Measurements from ENCODE around the gene SYT1.

SYT1 gene

DNA sequence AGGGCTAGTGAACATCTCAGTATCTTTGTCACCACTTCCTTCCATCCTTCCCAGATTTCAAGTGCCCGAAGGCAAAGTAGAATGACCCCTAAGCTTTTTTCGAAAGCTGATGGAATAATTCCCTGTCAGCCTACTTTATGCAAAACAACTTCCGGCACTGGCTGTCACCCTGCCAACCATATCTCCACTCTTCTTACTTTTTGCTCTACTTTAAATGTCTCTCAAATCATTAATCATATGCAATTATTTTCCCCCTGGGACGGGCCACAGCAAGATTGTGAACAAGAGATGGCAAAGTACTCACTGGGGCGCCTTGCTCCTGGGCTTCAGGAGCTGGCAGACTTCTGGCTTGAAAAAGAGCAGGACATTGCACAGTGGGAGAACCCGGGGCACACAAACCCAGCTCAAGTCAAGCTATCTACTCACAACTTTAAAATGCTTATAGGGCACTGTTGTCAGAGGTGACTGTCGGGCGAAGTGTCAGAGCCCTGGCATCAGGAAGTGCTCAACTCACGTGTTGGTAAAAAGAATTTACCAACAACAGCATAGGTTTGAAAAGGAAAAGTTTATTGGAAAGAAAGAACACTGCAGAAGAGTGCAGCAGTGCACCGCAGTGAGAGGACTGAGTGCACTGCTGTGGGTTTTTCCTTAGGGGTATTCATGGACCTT is 452.7 kb downstream of the SYT1 start:
- H3K4me3 ChIP-seq (replicated peaks; ENCODE audit: insufficient read depth, low read length): no peak overlapping the region
- no peak overlapping the region for H3K27ac ChIP-seq (replicated peaks)
- DNase-seq (ENCODE audit: low read depth in 1 of 2, low spot score in 1 of 2): no peak
- H3K27me3 ChIP-seq (ENCODE audit: insufficient read depth, poor library complexity, severe bottlenecking): no peaks in the 10 kb centered on the region
- no peak for TF ChIP-seq GABPA (IDR thresholded peaks at IDR 0.05; ENCODE audit: low read depth)
- no peak for TF ChIP-seq SPI1 (IDR thresholded peaks at IDR 0.05; ENCODE audit: borderline replicate concordance, low read depth)
- TF ChIP-seq, protein P1, sequence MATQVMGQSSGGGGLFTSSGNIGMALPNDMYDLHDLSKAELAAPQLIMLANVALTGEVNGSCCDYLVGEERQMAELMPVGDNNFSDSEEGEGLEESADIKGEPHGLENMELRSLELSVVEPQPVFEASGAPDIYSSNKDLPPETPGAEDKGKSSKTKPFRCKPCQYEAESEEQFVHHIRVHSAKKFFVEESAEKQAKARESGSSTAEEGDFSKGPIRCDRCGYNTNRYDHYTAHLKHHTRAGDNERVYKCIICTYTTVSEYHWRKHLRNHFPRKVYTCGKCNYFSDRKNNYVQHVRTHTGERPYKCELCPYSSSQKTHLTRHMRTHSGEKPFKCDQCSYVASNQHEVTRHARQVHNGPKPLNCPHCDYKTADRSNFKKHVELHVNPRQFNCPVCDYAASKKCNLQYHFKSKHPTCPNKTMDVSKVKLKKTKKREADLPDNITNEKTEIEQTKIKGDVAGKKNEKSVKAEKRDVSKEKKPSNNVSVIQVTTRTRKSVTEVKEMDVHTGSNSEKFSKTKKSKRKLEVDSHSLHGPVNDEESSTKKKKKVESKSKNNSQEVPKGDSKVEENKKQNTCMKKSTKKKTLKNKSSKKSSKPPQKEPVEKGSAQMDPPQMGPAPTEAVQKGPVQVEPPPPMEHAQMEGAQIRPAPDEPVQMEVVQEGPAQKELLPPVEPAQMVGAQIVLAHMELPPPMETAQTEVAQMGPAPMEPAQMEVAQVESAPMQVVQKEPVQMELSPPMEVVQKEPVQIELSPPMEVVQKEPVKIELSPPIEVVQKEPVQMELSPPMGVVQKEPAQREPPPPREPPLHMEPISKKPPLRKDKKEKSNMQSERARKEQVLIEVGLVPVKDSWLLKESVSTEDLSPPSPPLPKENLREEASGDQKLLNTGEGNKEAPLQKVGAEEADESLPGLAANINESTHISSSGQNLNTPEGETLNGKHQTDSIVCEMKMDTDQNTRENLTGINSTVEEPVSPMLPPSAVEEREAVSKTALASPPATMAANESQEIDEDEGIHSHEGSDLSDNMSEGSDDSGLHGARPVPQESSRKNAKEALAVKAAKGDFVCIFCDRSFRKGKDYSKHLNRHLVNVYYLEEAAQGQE (IDR thresholded peaks at IDR 0.05; ENCODE audit: insufficient replicate concordance, low read depth): no peak
- TF ChIP-seq, protein P2, sequence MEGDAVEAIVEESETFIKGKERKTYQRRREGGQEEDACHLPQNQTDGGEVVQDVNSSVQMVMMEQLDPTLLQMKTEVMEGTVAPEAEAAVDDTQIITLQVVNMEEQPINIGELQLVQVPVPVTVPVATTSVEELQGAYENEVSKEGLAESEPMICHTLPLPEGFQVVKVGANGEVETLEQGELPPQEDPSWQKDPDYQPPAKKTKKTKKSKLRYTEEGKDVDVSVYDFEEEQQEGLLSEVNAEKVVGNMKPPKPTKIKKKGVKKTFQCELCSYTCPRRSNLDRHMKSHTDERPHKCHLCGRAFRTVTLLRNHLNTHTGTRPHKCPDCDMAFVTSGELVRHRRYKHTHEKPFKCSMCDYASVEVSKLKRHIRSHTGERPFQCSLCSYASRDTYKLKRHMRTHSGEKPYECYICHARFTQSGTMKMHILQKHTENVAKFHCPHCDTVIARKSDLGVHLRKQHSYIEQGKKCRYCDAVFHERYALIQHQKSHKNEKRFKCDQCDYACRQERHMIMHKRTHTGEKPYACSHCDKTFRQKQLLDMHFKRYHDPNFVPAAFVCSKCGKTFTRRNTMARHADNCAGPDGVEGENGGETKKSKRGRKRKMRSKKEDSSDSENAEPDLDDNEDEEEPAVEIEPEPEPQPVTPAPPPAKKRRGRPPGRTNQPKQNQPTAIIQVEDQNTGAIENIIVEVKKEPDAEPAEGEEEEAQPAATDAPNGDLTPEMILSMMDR (IDR thresholded peaks at IDR 0.05; ENCODE audit: insufficient read depth, low read length): no peak
- TF ChIP-seq POLR2AphosphoS5 (IDR thresholded peaks at IDR 0.05; ENCODE audit: low read depth): no peak

DNA sequence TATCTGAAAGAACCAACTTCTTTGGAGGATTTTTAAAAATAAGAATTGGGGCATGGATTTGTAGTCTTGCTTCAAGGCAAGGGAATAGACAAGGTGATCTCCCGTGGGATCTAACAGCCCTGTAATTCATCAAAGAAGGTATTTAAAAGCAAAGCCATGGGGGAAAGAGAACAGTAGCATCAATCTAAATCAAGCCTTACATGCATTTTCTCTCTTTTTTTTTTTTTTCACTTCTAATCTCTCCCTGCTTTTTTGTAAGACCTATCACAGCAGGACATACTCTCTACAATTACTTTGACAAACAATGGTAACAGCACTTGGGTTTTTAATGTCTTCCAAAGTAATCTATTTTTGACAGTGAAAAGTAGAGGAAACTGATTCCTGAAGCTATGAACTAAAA is 458.3 kb downstream of the SYT1 start:
- no peak for DNase-seq (ENCODE audit: low read depth in 1 of 2, low spot score in 1 of 2)
- H3K27ac ChIP-seq (replicated peaks): no peak overlapping the region
- H3K4me3 ChIP-seq (replicated peaks; ENCODE audit: insufficient read depth, low read length): no peak overlapping the region
- no peaks in the 10 kb centered on the region for H3K27me3 ChIP-seq (ENCODE audit: insufficient read depth, poor library complexity, severe bottlenecking)
- no peak for TF ChIP-seq POLR2AphosphoS5 (IDR thresholded peaks at IDR 0.05; ENCODE audit: low read depth)
- no peak for TF ChIP-seq GABPA (IDR thresholded peaks at IDR 0.05; ENCODE audit: low read depth)
- no peak for TF ChIP-seq SPI1 (IDR thresholded peaks at IDR 0.05; ENCODE audit: borderline replicate concordance, low read depth)
- TF ChIP-seq, protein P1 (IDR thresholded peaks at IDR 0.05; ENCODE audit: insufficient replicate concordance, low read depth): no peak
- TF ChIP-seq, protein P2 (IDR thresholded peaks at IDR 0.05; ENCODE audit: insufficient read depth, low read length): no peak

DNA sequence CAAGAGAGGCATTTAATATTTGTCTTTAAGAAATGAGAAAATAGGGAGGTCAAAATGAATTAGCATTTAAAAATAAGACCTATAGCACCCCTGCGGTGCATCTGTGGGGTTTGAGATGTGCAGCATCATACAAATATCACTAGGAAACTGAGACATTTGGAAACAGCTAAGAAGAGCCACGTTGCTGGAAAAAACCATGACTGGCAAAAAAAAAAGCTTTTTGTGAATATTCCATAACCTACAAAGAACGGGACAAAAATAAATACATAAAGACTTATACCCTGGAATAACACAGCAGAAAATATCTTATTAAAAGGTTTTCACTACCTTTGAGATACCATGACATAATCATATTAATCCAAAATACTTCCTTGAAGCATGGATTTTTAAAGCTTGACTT is 460.0 kb downstream of the SYT1 start:
- Histone ChIP-seq H3K27me3 (ENCODE audit: insufficient read depth, poor library complexity, severe bottlenecking) (no peaks in the 10 kb centered on the region), H3K27ac (replicated peaks) (no peak overlapping the region), H3K4me3 (replicated peaks; ENCODE audit: insufficient read depth, low read length) (no peak overlapping the region)
- TF ChIP-seq GABPA (IDR thresholded peaks at IDR 0.05; ENCODE audit: low read depth) (no peak), SPI1 (IDR thresholded peaks at IDR 0.05; ENCODE audit: borderline replicate concordance, low read depth) (no peak), POLR2AphosphoS5 (IDR thresholded peaks at IDR 0.05; ENCODE audit: low read depth) (no peak)
- TF ChIP-seq, protein P2 (IDR thresholded peaks at IDR 0.05; ENCODE audit: insufficient read depth, low read length): no peak
- TF ChIP-seq, protein P1 (IDR thresholded peaks at IDR 0.05; ENCODE audit: insufficient replicate concordance, low read depth): no peak
- no peak for DNase-seq (ENCODE audit: low read depth in 1 of 2, low spot score in 1 of 2)
